Fibroblast of skin of left quadriceps (primary cell): ENCODE data around the gene SWSAP1.
"Not testable (repeated sequence)": the region's sequence is repeated elsewhere in the genome, so short reads cannot be mapped to it uniquely, and the experiment has no call there.

ENCODE experiments used
- DNase-seq, 2 experiments: peaks; one replicate each; pipeline ENCODE4 v3.0.0-alpha.2; 2013; ENCODE audit warnings: low read depth in 2 of 2

Gene SWSAP1

GRCh38 chr19:11378319-11379189 is 4.1 kb downstream of the SWSAP1 start:
- no peak for DNase-seq

DNA sequence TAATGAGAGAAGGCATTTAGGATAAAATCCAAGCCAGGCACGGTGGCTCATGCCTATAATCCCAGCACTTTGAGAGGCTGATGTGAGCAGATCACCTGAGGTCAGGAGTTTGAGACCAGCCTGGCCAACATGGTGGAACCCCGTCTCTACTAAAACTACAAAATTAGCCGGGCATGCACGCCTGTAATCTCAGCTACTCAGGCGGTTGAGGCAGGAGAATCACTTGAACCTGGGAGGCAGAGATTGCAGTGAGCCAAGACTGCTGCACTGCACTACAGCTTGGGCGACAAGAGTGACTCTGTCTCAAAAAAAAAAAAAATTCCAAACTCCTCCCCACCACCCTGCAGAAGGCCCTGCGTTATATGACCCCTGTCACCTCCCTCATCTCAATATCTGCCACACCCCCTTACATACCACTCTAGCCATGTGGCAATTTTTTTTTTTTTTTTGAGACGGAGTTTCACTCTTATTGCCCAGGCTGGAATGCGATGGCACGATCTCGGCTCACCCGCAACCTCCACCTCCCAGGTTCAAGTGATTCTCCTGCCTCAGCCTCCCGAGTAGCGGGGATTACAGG is 4.9 kb downstream of the SWSAP1 start:
- not testable (repeated sequence) for DNase-seq

GRCh38 chr19:11379857-11380350 is 5.4 kb downstream of the SWSAP1 start:
- DNase-seq = no peak

DNA sequence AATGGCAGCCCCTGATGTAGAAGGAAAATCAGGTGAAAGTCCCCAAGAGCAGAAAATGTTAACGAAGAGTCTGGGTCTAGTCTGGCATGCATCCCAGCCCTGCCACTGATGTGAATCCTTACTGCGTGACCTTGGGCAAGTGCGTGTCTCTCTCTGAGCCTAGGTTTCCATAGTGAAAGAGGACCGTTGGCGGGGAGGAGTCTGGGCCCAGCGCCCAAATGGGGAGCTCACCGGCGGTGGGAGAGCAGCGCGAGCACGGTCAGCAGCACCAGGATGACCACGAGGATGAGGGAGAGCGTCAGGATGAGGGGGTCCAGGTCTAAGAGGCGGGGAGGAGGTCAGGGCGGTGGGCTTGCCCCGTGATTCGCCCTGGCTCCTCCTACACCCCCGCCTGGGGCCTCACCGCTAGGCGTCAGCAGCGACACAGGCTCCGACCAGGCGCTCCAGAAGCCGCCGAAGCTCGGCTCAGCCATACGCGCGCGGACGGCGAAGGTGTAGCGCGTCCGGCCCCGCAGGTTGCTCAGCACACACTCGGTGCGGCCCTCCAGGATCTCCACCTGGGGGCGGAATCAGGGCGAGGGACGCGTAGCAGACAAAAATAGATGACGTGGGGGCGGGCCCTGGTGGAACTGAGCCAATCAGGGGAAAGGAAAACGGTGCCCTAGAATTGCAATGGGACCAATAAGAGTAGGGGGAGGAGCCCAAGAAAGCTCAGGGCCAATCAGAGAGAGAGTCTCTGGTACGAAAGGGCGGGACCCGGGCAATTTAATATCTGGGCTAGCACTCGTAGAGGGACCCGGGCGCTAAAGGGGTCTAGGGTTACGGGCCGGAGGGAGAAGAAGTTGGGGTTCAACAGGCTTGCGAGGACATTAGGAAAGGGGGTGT is 6.4 kb downstream of the SWSAP1 start:
- DNase-seq = peak; percentile 89 to 90

DNA sequence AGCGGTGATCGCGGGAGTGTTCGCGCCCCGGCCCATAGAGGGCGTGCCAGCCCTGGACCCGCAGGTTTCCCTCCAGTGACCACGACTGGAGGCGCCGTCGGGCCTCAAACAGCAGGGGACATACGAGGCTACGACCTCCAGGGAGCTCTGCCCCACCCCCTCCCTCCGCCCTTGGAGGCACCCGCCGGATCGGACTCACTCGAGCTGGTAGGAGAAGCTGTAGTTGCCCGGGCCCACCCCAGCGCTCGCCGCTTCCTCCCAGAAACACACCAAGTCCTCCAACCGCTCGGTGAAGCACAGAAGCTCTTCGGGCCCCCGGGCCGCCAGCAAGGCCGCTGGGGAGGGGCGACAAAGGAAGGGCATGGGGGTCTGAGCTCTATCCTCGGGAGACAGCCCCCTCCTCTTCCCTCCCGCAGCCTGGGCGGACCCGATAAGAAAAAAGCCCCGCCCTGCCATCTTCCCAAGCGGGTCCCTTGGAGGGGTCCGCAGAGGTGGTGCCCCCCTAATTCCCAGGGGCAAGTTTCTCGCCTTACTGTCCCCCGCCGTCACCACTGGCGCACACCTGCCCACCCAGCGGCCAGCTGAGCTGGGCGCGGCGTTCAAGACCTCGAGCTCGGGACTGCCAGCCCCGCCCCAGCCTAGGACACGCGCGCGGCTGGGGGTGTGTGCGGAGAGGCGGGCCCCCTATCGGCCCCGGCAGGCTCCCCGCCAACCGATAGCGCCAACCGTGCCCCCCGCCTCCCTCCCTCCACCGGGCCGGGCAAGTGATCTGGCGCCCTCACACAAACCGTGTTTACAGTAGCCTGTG is 8.6 kb downstream of the SWSAP1 start:
- no peak for DNase-seq

DNA sequence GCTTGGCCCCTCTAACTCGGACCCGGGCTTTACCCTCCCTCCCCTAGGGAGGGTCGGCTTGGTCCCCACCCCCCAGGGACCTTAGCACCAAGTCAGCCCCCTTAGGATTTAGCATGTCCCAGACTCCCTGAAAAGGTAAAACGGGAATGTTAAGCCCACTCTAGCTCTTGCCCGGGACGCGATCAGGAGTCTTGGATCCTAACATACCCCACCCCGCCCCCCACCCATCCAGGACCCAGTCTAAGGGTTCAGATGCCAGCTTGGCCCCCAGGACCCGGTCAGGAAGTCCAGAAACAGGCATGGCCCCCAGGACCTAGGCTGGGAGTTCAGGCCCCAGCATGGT is 9.2 kb downstream of the SWSAP1 start:
- DNase-seq = no peak

GRCh38 chr19:11384778-11385129 is 10.3 kb downstream of the SWSAP1 start:
- no peak for DNase-seq

GRCh38 chr19:11387162-11388034 is 12.9 kb downstream of the SWSAP1 start:
- DNase-seq = no peak

DNA sequence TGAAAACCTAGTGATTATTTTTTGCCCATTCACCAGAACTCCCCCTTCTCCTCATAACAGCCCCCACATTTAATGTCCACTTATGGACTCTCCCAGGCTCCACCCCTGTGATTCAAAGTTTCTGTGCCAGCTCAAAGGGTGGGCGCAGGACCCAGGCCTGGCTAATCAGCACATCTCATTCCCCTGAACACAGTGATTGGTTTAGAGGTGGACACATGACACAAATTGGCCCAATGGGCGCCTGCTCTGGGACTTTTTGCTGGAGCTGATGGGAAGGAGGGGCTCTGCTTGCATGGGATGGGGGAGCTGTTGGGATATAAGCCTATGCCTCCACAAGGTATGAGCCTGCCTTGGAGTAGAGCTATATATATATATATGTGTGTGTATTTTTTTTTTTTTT is 15.9 kb downstream of the SWSAP1 start:
- DNase-seq = no peak

DNA sequence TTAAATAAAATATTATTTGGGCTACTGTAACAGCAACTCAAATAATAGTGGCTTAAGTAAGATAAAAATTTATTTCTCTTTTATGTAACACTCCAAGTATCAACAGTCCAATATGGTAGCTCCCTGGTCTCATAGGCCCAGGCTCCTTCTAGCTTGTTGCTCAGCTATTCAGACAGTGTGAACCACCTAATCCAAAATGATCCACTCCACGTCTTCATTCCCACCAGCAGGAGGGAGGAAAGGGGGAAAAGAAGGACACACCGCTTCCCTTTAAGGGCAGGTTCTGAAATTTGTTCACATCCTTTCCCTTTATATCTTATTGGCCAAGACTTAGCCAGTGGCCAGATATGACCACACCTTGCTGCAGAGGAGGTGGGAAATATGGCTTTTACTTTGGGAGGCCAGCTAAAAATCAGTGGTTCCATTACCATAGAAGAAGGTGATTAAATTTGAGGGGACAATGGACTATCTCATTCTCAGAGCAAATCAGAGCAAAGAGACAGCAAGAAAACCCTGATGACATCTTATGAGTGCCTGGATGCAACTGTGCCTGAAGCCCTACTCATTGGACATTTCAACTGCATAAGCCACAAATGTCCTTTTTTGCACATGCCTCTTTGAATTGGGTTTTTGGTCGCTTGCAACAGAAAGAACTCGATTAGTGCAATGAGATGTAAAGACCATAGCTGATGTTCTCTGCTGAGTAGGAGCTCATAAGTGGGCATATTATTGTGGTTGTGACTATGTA is 16.6 kb downstream of the SWSAP1 start:
- no peak for DNase-seq

DNA sequence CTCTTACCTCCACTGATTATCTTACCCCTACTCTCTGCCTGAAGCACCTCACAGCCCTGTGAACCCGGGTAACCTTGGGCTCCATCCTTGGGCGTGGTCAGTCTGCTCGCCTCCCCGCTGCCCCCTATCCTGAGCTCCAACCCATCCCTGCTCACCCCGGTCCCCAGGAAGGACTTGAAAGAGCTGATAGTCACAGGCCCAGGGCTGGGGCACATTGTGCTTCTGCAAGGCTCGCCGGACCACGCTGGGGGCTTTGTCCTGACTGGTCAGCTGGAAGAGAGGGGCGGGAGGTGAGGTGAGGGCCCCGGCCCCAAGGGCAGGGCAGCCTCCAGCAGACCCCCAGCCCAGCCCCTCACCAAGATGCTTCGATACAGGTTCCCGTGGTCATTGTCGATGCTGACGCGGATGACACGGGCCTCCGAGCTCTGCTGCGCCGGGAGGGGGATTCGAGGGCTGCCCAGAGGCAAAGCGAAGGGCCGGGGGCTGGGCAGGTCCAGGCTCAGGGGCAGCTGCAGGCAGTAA is 22.7 kb downstream of the SWSAP1 start:
- DNase-seq = no peak

DNA sequence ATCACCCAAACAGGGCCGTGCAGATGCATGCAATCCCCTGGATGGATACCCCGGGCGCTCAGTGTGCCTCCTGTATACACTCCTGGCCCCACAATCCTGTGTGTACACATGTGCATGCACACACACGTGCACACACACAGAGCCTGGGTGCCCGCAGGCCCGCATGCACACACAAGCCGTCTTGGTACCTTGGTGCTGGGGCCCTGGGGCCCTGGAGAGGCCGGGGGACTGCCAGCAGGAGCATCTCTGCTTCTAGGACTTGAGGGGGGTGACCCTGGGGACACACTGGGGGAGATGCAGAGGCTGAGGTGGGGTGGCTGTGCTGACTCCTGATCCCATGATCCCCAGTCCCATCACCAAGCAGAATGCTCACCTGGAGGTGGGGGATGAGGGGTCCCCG is 25.2 kb downstream of the SWSAP1 start:
- DNase-seq = no peak

GRCh38 chr19:11400798-11401197 is 26.3 kb downstream of the SWSAP1 start:
- no peak for DNase-seq

DNA sequence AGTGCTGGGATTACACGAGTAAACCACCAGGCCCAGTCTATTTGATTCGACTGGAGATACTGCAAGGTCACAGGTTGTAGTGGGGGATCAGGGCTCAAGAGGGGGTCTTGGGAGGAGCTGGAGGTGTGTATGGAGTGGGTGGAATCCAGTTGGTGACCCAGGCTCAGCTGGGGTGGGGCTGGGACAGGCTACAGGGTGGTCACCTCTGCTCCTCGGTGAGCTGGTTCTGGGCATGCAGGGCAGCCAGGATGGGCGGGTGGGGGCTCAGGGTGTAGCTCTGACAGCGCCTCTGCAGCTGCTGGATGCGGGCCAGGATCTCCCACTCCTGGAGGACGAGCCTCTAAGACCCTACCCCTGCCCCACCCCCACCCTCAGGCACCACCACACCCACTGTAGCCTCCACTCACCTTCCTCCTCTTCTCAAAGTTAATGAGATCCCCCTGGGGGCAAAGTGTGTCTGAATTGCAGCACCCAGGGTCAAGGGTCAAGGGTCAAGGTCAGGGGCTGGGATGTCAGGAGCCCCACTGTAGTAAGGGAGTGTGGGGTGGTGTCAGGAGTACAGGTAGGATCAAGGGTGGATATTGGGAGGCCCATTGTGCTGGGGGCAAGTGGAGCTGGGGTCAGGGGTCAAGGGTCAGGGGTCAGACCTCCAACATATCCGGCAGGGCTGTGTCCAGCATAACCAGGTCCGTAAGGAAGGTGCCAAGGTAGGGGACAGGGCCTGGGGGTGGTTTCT is 27.5 kb downstream of the SWSAP1 start:
- no peak for DNase-seq

DNA sequence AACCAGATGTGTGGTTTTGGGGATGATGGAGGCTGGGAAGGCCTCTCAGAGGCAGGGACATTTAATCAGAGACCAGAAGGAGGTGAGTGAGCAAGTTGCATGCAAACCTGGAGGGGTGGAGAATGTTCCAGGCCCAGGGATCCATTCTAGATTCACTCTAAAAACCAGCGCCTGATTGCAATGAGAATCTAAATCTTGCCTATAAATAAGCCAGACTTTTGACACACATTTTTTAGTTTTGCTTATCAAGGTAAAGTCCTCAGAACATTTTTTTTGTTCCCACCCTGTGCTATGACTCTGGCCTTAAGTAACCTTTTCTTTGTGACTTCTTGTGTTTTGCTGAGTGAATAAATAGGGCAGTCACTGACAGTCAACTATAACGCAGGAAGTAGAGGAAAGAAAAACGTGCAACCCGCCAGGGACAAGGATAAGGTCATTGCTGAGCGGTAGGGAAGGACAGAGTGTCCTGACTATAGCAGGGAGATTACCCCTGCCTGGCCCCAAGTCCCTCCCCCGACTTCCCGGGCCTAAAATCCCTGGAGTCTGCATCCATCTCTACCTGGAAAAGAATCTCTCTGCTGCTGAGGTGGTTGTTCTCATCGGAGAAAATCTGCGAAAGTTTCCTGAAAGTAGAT is 30.2 kb downstream of the SWSAP1 start:
- no peak for DNase-seq

GRCh38 chr19:11405846-11406643 is 31.6 kb downstream of the SWSAP1 start:
- no peak for DNase-seq

- not testable (repeated sequence) for DNase-seq
Observed at GRCh38 chr19:11406703-11407236, 32.3 kb downstream of the SWSAP1 start.
